ENCODE measurements around the gene CCR2. TPM values are rescaled to one million over a fixed set of nuclear protein-coding genes. Genes with fewer than 3 reads are reported as not detected.

CCR2 gene
- total and polyA plus RNA-seq, 2 experiments from 2014 or later: not detected

- no peak overlapping the region for H3K4me3 Mint-ChIP-seq
- TF ChIP-seq, protein P1, sequence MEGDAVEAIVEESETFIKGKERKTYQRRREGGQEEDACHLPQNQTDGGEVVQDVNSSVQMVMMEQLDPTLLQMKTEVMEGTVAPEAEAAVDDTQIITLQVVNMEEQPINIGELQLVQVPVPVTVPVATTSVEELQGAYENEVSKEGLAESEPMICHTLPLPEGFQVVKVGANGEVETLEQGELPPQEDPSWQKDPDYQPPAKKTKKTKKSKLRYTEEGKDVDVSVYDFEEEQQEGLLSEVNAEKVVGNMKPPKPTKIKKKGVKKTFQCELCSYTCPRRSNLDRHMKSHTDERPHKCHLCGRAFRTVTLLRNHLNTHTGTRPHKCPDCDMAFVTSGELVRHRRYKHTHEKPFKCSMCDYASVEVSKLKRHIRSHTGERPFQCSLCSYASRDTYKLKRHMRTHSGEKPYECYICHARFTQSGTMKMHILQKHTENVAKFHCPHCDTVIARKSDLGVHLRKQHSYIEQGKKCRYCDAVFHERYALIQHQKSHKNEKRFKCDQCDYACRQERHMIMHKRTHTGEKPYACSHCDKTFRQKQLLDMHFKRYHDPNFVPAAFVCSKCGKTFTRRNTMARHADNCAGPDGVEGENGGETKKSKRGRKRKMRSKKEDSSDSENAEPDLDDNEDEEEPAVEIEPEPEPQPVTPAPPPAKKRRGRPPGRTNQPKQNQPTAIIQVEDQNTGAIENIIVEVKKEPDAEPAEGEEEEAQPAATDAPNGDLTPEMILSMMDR (conservative IDR thresholded peaks at IDR 0.05; ENCODE audit: low read depth in 2 of 2): no peak
- TF ChIP-seq, protein P2, sequence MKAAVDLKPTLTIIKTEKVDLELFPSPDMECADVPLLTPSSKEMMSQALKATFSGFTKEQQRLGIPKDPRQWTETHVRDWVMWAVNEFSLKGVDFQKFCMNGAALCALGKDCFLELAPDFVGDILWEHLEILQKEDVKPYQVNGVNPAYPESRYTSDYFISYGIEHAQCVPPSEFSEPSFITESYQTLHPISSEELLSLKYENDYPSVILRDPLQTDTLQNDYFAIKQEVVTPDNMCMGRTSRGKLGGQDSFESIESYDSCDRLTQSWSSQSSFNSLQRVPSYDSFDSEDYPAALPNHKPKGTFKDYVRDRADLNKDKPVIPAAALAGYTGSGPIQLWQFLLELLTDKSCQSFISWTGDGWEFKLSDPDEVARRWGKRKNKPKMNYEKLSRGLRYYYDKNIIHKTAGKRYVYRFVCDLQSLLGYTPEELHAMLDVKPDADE (IDR thresholded peaks at IDR 0.05): no peak
- TF ChIP-seq STAT1 (IDR thresholded peaks at IDR 0.05; ENCODE audit: unreplicated experiment) (no peak), EZH2phosphoT487 (IDR thresholded peaks at IDR 0.05; ENCODE audit: unreplicated experiment) (no peak), POLR2AphosphoS5 (IDR thresholded peaks at IDR 0.05; ENCODE audit: low read depth) (no peak), EZH2 (IDR thresholded peaks at IDR 0.05; ENCODE audit: low read depth, unreplicated experiment) (no peak), ZNF462 (CRISPR knock-in tag; IDR thresholded peaks at IDR 0.05) (no peak), ZNF114 (CRISPR knock-in tag; IDR thresholded peaks at IDR 0.05) (no peak), CREB1 (CRISPR knock-in tag; IDR thresholded peaks at IDR 0.05; ENCODE audit: low read depth) (no peak), ZNF331 (CRISPR knock-in tag; IDR thresholded peaks at IDR 0.05; ENCODE audit: low read depth) (no peak), JUNB (IDR thresholded peaks at IDR 0.05; ENCODE audit: unreplicated experiment) (no peak), REST (IDR thresholded peaks at IDR 0.05; ENCODE audit: unreplicated experiment) (no peak), NANOG (IDR thresholded peaks at IDR 0.05; ENCODE audit: borderline replicate concordance) (no peak)
- H3K27me3 Mint-ChIP-seq (ENCODE audit: insufficient read depth, low read depth, poor library complexity): peaks cover 4% of the 10 kb centered on the region
- Histone ChIP-seq H2AFZ (no peak overlapping the region), H4K20me1 (replicated peaks; ENCODE audit: insufficient read depth) (no peaks in the 10 kb centered on the region), H3K79me2 (replicated peaks; ENCODE audit: insufficient read depth) (no peaks in the 10 kb centered on the region), H3K9me2 (ENCODE audit: insufficient read depth) (peaks cover 6% of the 10 kb centered on the region; the same call in 1 of the 2 replicates), H3K4me2 (no peak overlapping the region), H3K4me3 (no peak overlapping the region), H3K27ac (ENCODE audit: low read depth) (no peak overlapping the region), H3F3A (replicated peaks; ENCODE audit: low read depth) (no peaks in the 10 kb centered on the region), H3K36me3 (ENCODE audit: insufficient read depth) (no peaks in the 10 kb centered on the region), H3K4me1 (ENCODE audit: insufficient read depth) (peaks cover 4% of the 10 kb centered on the region; the same call in 1 of the 2 replicates), H3K27me3 (ENCODE audit: insufficient read depth) (no peaks in the 10 kb centered on the region)
- peaks cover 6% of the 10 kb centered on the region; the same call in 2 of the 3 replicates for H3K4me1 Mint-ChIP-seq
- peaks cover 4% of the 10 kb centered on the region; the same call in 1 of the 3 replicates for H3K36me3 Mint-ChIP-seq (ENCODE audit: low read depth)
- no peak for DNase-seq (ENCODE audit: low spot score)
- no peak for ATAC-seq
- peaks cover 28% of the 10 kb centered on the region; the same call in 2 of the 3 replicates for H3K9me3 Mint-ChIP-seq
- H3K27ac Mint-ChIP-seq: no peak overlapping the region
These were observed 5.0 kb upstream of the CCR2 start for GRCh38 chr3:46348823-46349482.

All from GM23338 (cell line).